GM23338 (cell line): ENCODE data around the gene THUMPD2. TPM values are rescaled to one million over a fixed set of nuclear protein-coding genes. Genes with fewer than 3 reads are reported as not detected.

Experiments used
- ATAC-seq: fragments of 200-7000 bp; cut with Tn5 transposase; 3 replicates; pipeline ENCODE4 v1.9.1; 2020
- DNase-seq: peaks from one replicate; pipeline ENCODE4 v3.0.0-alpha.2; 2015; ENCODE audit warnings: low spot score
- H2AFZ ChIP-seq: fragments of 200-600 bp; sonication (generic); 2 replicates; pipeline ENCODE4 v1.8.0; 2016; ENCODE audit warnings: antibody characterized with exemption, mild to moderate bottlenecking, moderate library complexity
- H3F3A ChIP-seq: fragments of 200-600 bp; sonication (generic); replicated peaks from 2 replicates; pipeline ENCODE4 v1.8.0; 2017; ENCODE audit warnings: antibody characterized with exemption, mixed run types, low read depth
- H3K27ac ChIP-seq: fragments of 200-600 bp; sonication (generic); 2 replicates; pipeline ENCODE4 v1.6.1; 2016; ENCODE audit warnings: low read depth
- H3K27me3 ChIP-seq: fragments of 200-600 bp; sonication (generic); 2 replicates; pipeline ENCODE4 v1.8.0; 2016; ENCODE audit warnings: mild to moderate bottlenecking, mixed run types, moderate library complexity; ENCODE audit not compliant: insufficient read depth
- H3K36me3 ChIP-seq: fragments of 200-600 bp; sonication (generic); 2 replicates; pipeline ENCODE4 v1.8.0; 2016; ENCODE audit warnings: mild to moderate bottlenecking; ENCODE audit not compliant: insufficient read depth
- H3K4me1 ChIP-seq: fragments of 200-600 bp; sonication (generic); 2 replicates; pipeline ENCODE4 v1.8.0; 2016; ENCODE audit warnings: mild to moderate bottlenecking, moderate library complexity; ENCODE audit not compliant: insufficient read depth
- H3K4me2 ChIP-seq: fragments of 200-600 bp; sonication (generic); 2 replicates; pipeline ENCODE4 v1.7.1; 2017; ENCODE audit warnings: mixed run types
- H3K4me3 ChIP-seq: fragments of 200-600 bp; sonication (generic); 2 replicates; pipeline ENCODE4 v1.6.1; 2016; ENCODE audit warnings: mixed run types
- H3K79me2 ChIP-seq: fragments of 200-600 bp; sonication (generic); replicated peaks from 2 replicates; pipeline ENCODE4 v1.8.0; 2017; ENCODE audit warnings: mild to moderate bottlenecking; ENCODE audit not compliant: insufficient read depth
- H3K9me2 ChIP-seq: fragments of 200-600 bp; sonication (generic); 2 replicates; pipeline ENCODE4 v1.8.0; 2017; ENCODE audit not compliant: insufficient read depth
- H4K20me1 ChIP-seq: fragments of 200-600 bp; sonication (generic); replicated peaks from 2 replicates; pipeline ENCODE4 v1.8.0; 2017; ENCODE audit warnings: mild to moderate bottlenecking; ENCODE audit not compliant: insufficient read depth
- H3K27ac Mint-ChIP-seq: 2 replicates; pipeline ENCODE4 v1.8.0; 2020; ENCODE audit warnings: inconsistent platforms, mild to moderate bottlenecking, moderate library complexity, mixed read lengths
- H3K27me3 Mint-ChIP-seq: 3 replicates; pipeline ENCODE4 v1.8.0; 2022; ENCODE audit warnings: low read depth, mild to moderate bottlenecking, moderate library complexity, mixed read lengths, inconsistent platforms; ENCODE audit not compliant: insufficient read depth, poor library complexity
- H3K36me3 Mint-ChIP-seq: 3 replicates; pipeline ENCODE4 v1.8.0; 2021; ENCODE audit warnings: low read depth, mild to moderate bottlenecking, inconsistent platforms, moderate library complexity, mixed read lengths
- H3K4me1 Mint-ChIP-seq: 3 replicates; pipeline ENCODE4 v1.8.0; 2020; ENCODE audit warnings: mild to moderate bottlenecking, inconsistent platforms, mixed read lengths
- H3K4me3 Mint-ChIP-seq: 3 replicates; pipeline ENCODE4 v1.8.0; 2021; ENCODE audit warnings: moderate library complexity, mild to moderate bottlenecking, inconsistent platforms, mixed read lengths
- H3K9me3 Mint-ChIP-seq: 3 replicates; pipeline ENCODE4 v1.8.0; 2020; ENCODE audit warnings: moderate library complexity, mild to moderate bottlenecking, inconsistent platforms, mixed read lengths
- CREB1 ChIP-seq: fragments of 250-450 bp; sonication (Bioruptor Pico); IDR thresholded peaks from 2 replicates; pipeline ENCODE4 v1.5.0; 2020; ENCODE audit warnings: low read depth, mild to moderate bottlenecking, moderate library complexity
- CTCF ChIP-seq, 2 experiments: fragments of 200-600 bp in 1 of 2; sonication (generic) in 1 of 2; conservative IDR thresholded peaks; 2 replicates each; pipeline versions ENCODE4 v1.5.1 to v1.6.1; 2016 to 2017; ENCODE audit warnings: antibody characterized with exemption in 2 of 2, low read depth in 2 of 2, mild to moderate bottlenecking in 2 of 2, moderate library complexity in 1 of 2
- EZH2phosphoT487 ChIP-seq: fragments of 200-600 bp; sonication (generic); IDR thresholded peaks from one replicate; pipeline ENCODE4 v1.8.1; 2018; ENCODE audit warnings: antibody characterized with exemption; ENCODE audit not compliant: unreplicated experiment
- JUNB ChIP-seq: IDR thresholded peaks from one replicate; pipeline ENCODE4 v1.6.1; 2016; ENCODE audit warnings: antibody characterized with exemption; ENCODE audit not compliant: unreplicated experiment
- NANOG ChIP-seq: IDR thresholded peaks from 2 replicates; pipeline ENCODE4 v1.6.1; 2016; ENCODE audit warnings: antibody characterized with exemption, borderline replicate concordance
- POLR2AphosphoS5 ChIP-seq: IDR thresholded peaks from 2 replicates; pipeline ENCODE4 v1.6.1; 2016; ENCODE audit warnings: antibody characterized with exemption, low read depth
- REST ChIP-seq: IDR thresholded peaks from one replicate; pipeline ENCODE4 v1.6.1; 2018; ENCODE audit warnings: antibody characterized with exemption; ENCODE audit not compliant: unreplicated experiment
- STAT1 ChIP-seq: IDR thresholded peaks from one replicate; pipeline ENCODE4 v1.6.1; 2016; ENCODE audit warnings: antibody characterized with exemption; ENCODE audit not compliant: unreplicated experiment
- ZNF114 ChIP-seq: fragments of 250-450 bp; sonication (Bioruptor Pico); IDR thresholded peaks from 2 replicates; pipeline ENCODE4 v1.5.0; 2020; ENCODE audit warnings: mild to moderate bottlenecking, moderate library complexity
- ZNF331 ChIP-seq: fragments of 250-450 bp; sonication (Bioruptor Pico); IDR thresholded peaks from 2 replicates; pipeline ENCODE4 v1.5.0; 2020; ENCODE audit warnings: low read depth, mild to moderate bottlenecking, moderate library complexity
- ZNF462 ChIP-seq: fragments of 250-450 bp; sonication (Bioruptor Pico); IDR thresholded peaks from 2 replicates; pipeline ENCODE4 v1.5.0; 2020; ENCODE audit warnings: mild to moderate bottlenecking, moderate library complexity
- polyA plus RNA-seq: library from polyadenylated mRNA; unstranded; fragments of >200 nt; fragmentation: Nextera tagmentation; extraction: Ambion mirVana; gene quantifications from 2 replicates; pipeline ENCODE4 v1.2.1, GENCODE V29; 2016
- total RNA-seq: library from RNA; depleted of rRNA; stranded (reverse); fragments of >200 nt; shearing (Covaris generic); gene quantifications from 2 replicates; pipeline ENCODE4 v1.2.3, GENCODE V29; 2014

The THUMPD2 gene
- total and polyA plus RNA-seq, 2 experiments from 2014 or later, result 19.5 to 25.1 TPM

GRCh38 chr2:39736640-39737039 lies 42.4 kb downstream of the THUMPD2 start:
- no peaks in the 10 kb centered on the region for H3K9me3 Mint-ChIP-seq
- H3K27ac Mint-ChIP-seq, result no peak overlapping the region
- DNase-seq (no peak), ATAC-seq (peak; percentile 27; the same call in 2 of the 3 replicates)
- H2AFZ ChIP-seq, result no peak overlapping the region
- TF ChIP-seq CREB1 (CRISPR knock-in tag) (no peak), STAT1 (no peak), ZNF331 (CRISPR knock-in tag) (no peak), REST (no peak)
- H3K27me3 ChIP-seq, result no peaks in the 10 kb centered on the region
- H3K36me3 Mint-ChIP-seq, result peaks cover 64% of the 10 kb centered on the region
- no peaks in the 10 kb centered on the region for H3K27me3 Mint-ChIP-seq
- peaks cover 31% of the 10 kb centered on the region for H3K4me1 Mint-ChIP-seq
- H3K79me2 ChIP-seq, result peaks cover 19% of the 10 kb centered on the region
- no peak overlapping the region for H3K4me2 ChIP-seq
- no peaks in the 10 kb centered on the region for H3F3A ChIP-seq
- no peak overlapping the region for H3K4me3 ChIP-seq
- H3K9me2 ChIP-seq, result no peaks in the 10 kb centered on the region; the same call in 1 of the 2 replicates
- peaks cover 5% of the 10 kb centered on the region; the same call in 1 of the 2 replicates for H3K36me3 ChIP-seq
- H3K27ac ChIP-seq, result peak overlapping the region; percentile 7; the same call in 1 of the 2 replicates
- H3K4me3 Mint-ChIP-seq, result no peak overlapping the region
- H4K20me1 ChIP-seq, result 0 out of 2 replicates have a peak, but pooled peaks cover 3% of the 10 kb centered on the region
- peaks cover 32% of the 10 kb centered on the region for H3K4me1 ChIP-seq

- H3K4me2 ChIP-seq, result no peak overlapping the region
- no peaks in the 10 kb centered on the region for H3F3A ChIP-seq
- no peaks in the 10 kb centered on the region for H3K27me3 Mint-ChIP-seq
- H3K4me3 Mint-ChIP-seq, result no peak overlapping the region
- ATAC-seq (no peak), DNase-seq (no peak)
- peaks cover 31% of the 10 kb centered on the region for H3K4me1 Mint-ChIP-seq
- no peak overlapping the region for H2AFZ ChIP-seq
- H3K36me3 ChIP-seq, result peaks cover 5% of the 10 kb centered on the region; the same call in 1 of the 2 replicates
- no peaks in the 10 kb centered on the region for H3K9me3 Mint-ChIP-seq
- H3K79me2 ChIP-seq, result peaks cover 19% of the 10 kb centered on the region
- H3K4me1 ChIP-seq, result peaks cover 32% of the 10 kb centered on the region
- no peak overlapping the region for H3K27ac Mint-ChIP-seq
- H3K9me2 ChIP-seq, result no peaks in the 10 kb centered on the region; the same call in 1 of the 2 replicates
- no peak overlapping the region for H3K27ac ChIP-seq
- H3K27me3 ChIP-seq, result no peaks in the 10 kb centered on the region
- 0 out of 2 replicates have a peak, but pooled peaks cover 3% of the 10 kb centered on the region for H4K20me1 ChIP-seq
- H3K36me3 Mint-ChIP-seq, result peaks cover 71% of the 10 kb centered on the region
- no peak overlapping the region for H3K4me3 ChIP-seq
- TF ChIP-seq POLR2AphosphoS5, result no peak
- no peak for TF ChIP-seq EZH2phosphoT487
- no peak for TF ChIP-seq ZNF462 (CRISPR knock-in tag)
- TF ChIP-seq JUNB, result no peak
- no peak for TF ChIP-seq ZNF114 (CRISPR knock-in tag)
- no peak for TF ChIP-seq CREB1 (CRISPR knock-in tag)
- TF ChIP-seq NANOG, result no peak
- TF ChIP-seq CTCF (conservative IDR thresholded peaks at IDR 0.05; ENCODE audit: low read depth in 2 of 2), result no peak
- TF ChIP-seq ZNF331 (CRISPR knock-in tag), result no peak
- no peak for TF ChIP-seq STAT1
Measured at GRCh38 chr2:39735648-39736047, 43.4 kb downstream of the THUMPD2 start.
